Astrocyte (in vitro differentiated cells and primary cell): ENCODE results near the gene LRP1B.

ENCODE experiments used
- CTCF ChIP-seq: IDR thresholded peaks from 2 replicates; pipeline ENCODE4 v1.5.1; 2011; ENCODE audit warnings: low read depth, mild to moderate bottlenecking, inconsistent platforms, low read length, moderate library complexity; ENCODE audit not compliant: insufficient read depth
- EZH2 ChIP-seq: IDR thresholded peaks from 2 replicates; pipeline ENCODE4 v1.6.1; 2012; ENCODE audit warnings: mild to moderate bottlenecking, low read length, inconsistent platforms; ENCODE audit not compliant: insufficient read depth

GRCh38 chr2:141041281-141041680 lies 1089.5 kb downstream of the LRP1B start:
- TF ChIP-seq CTCF (no peak), EZH2 (no peak)
